NT2/D1 (cell line): ENCODE results near the gene KCNN3.
"Not testable (repeated sequence)": the region's sequence is repeated elsewhere in the genome, so short reads cannot be mapped to it uniquely, and the experiment has no call there.

Source experiments
- YY1 ChIP-seq: IDR thresholded peaks from 2 replicates; pipeline ENCODE4 v1.6.1; 2011; ENCODE audit not compliant: insufficient read length, insufficient read depth
- ZNF274 ChIP-seq: IDR thresholded peaks from 2 replicates; pipeline ENCODE4 v1.6.1; 2011; ENCODE audit warnings: mild to moderate bottlenecking, low read depth, low read length

DNA sequence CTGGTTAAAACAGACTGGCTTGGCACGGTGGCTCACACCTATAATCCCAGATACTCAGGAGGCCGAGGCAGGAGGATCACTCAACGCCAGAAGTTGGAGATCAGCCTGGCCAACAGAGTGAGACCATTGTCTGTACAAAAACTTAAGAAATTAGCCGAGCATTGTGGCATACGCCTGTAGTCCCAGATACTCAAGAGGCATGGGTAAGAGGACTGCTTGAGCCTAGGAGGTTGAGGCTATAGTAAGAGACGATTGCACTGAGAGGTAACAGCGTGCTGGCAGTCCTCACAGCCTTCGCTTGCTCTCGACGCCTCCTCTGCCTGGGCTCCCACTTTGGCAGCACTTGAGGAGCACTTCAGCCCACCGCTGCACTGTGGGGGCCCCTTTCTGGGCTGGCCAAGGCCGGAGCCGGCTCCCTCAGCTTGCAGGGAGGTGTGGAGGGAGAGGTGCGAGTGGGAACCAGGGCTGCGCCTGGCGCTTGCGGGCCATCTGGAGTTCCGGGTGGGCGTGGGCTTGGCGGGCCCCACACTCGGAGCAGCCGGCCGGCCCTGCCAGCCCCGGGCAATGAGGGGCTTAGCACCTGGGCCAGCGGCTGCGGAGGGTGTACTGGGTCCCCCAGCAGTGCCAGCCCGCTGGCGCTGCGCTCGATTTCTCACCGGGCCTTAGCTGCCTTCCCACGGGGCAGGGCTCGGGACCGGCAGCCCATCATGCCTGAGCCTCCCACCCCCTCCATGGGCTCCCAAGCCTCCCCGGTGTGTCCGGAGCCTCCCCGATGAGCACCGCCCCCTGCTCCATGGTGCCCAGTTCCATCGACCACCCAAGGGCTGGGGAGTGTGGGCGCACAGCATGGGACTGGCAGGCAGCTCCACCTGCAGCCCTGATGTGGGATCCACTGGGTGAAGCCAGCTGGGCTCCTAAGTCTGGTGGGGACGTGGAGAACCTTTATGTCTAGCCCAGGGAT, 199.5 kb downstream of the KCNN3 start:
- not testable (repeated sequence) for TF ChIP-seq YY1, ZNF274
